K562 (cell line): Measurements from ENCODE around the gene RAPGEF5. TPM values are rescaled to one million over a fixed set of nuclear protein-coding genes. Genes with fewer than 3 reads are reported as not detected.
A peak's percentile ranks its signal among the peaks of the same experiment; 100 is the strongest.

Experiments
- ATAC-seq: fragments of 200-7000 bp; cut with Tn5 transposase; 3 replicates; pipeline ENCODE4 v1.9.1; 2020; ENCODE audit warnings: moderate library complexity
- BruUV-seq: library from RNA; stranded (reverse); fragments of 400-500 nt; replicated peaks from 2 replicates; lab custom pipeline; 2021; lab: Mats Ljungman, UMichigan
- CTCF ChIA-PET: fragments of 300-600 bp; formaldehyde crosslinking; extraction: SDS; loops from one replicate; lab custom pipeline; 2021; ENCODE audit warnings: low intra/inter-chr PET ratio; lab: Yijun Ruan, JAX
- POLR2A ChIA-PET: fragments of 300-600, 350-650 bp; sonication (Branson Sonifier 250); formaldehyde crosslinking; extraction: SDS; loops from one replicate; lab custom pipeline; 2021; ENCODE audit warnings: antibody characterized with exemption, inconsistent platforms; lab: Yijun Ruan, JAX
- DNase-seq, 4 experiments: peaks; one replicate each; pipeline versions ENCODE4 v3.0.0 to v3.0.0-alpha.2; 2011 to 2018; ENCODE audit warnings: low spot score in 3 of 4, mixed read lengths in 3 of 4; ENCODE audit errors: extremely low read depth in 1 of 4
- FAIRE-seq: peaks from 2 replicates; lab custom pipeline; 2011; peaks lifted over from hg19 to GRCh38; lab: Jason Lieb, UNC
- H2AFZ ChIP-seq: 2 replicates; pipeline ENCODE4 v1.6.0; 2011; ENCODE audit warnings: low read depth, low read length, control low read depth, inconsistent platforms
- H3K27ac ChIP-seq: fragments of 200-600 bp; 3 replicates; pipeline ENCODE4 v1.8.0; 2011; ENCODE audit warnings: low read depth, mild to moderate bottlenecking, control low read depth, inconsistent platforms, low read length, moderate library complexity, mixed read lengths; ENCODE audit errors: extremely low read depth
- H3K27me3 ChIP-seq, 2 experiments: fragments of 300-600 bp in 1 of 2; 2 replicates in 1 of 2; 3 replicates in 1 of 2; pipeline versions ENCODE4 v1.6.0 to v1.8.0; 2011; ENCODE audit warnings: inconsistent platforms in 2 of 2, low read length in 2 of 2, mild to moderate bottlenecking in 1 of 2, mixed read lengths in 1 of 2, moderate library complexity in 1 of 2; ENCODE audit not compliant: control insufficient read depth in 2 of 2, insufficient read depth in 2 of 2
- H3K36me3 ChIP-seq: fragments of 300-600 bp; 3 replicates; pipeline ENCODE4 v1.8.0; 2011; ENCODE audit warnings: mild to moderate bottlenecking, low read length, inconsistent platforms; ENCODE audit not compliant: control insufficient read depth, insufficient read depth
- H3K4me1 ChIP-seq, 2 experiments: fragments of 200-600 bp in 1 of 2; replicated peaks in 1 of 2; 2 replicates in 1 of 2; 3 replicates in 1 of 2; pipeline versions ENCODE4 v1.5.1 to v1.8.0; 2011; ENCODE audit warnings: inconsistent platforms in 2 of 2, low read length in 2 of 2, mild to moderate bottlenecking in 1 of 2, mixed read lengths in 1 of 2, moderate library complexity in 1 of 2; ENCODE audit not compliant: control insufficient read depth in 2 of 2, insufficient read depth in 2 of 2
- H3K4me2 ChIP-seq: 2 replicates; pipeline ENCODE4 v1.6.1; 2011; ENCODE audit warnings: low read length, control low read depth, inconsistent platforms, mixed read lengths; ENCODE audit not compliant: insufficient read depth
- H3K4me3 ChIP-seq: fragments of 200-600 bp; sonication (generic), shearing (Covaris generic); 2 replicates; pipeline ENCODE4 v1.5.1; 2016; ENCODE audit warnings: control low read depth, inconsistent platforms
- H3K79me2 ChIP-seq: fragments of 200-600 bp; 3 replicates; pipeline ENCODE4 v1.8.0; 2011; ENCODE audit warnings: low read length, inconsistent platforms; ENCODE audit not compliant: control insufficient read depth, insufficient read depth
- H3K9ac ChIP-seq, 2 experiments: 2 replicates each; pipeline versions ENCODE4 v1.6.0 to v1.6.1; 2011; ENCODE audit warnings: low read depth in 2 of 2, low read length in 2 of 2, control low read depth in 1 of 2, inconsistent platforms in 1 of 2, mild to moderate bottlenecking in 1 of 2, mixed read lengths in 1 of 2; ENCODE audit not compliant: insufficient read depth in 1 of 2
- H3K9me1 ChIP-seq: one replicate; pipeline ENCODE4 v1.6.0; 2011; ENCODE audit warnings: inconsistent platforms, mild to moderate bottlenecking, low read length, moderate library complexity; ENCODE audit not compliant: control insufficient read depth, insufficient read depth
- H3K9me3 ChIP-seq: replicated peaks from 2 replicates; pipeline ENCODE4 v1.5.1; 2011; ENCODE audit warnings: low read depth, low read length, inconsistent platforms; ENCODE audit not compliant: control insufficient read depth, insufficient read depth
- H4K20me1 ChIP-seq: replicated peaks from 2 replicates; pipeline ENCODE4 v1.6.1; 2011; ENCODE audit warnings: low read length, inconsistent platforms, mixed read lengths; ENCODE audit not compliant: control insufficient read depth, insufficient read depth
- HMBOX1 ChIP-seq: sonication (generic); IDR thresholded peaks from 2 replicates; pipeline ENCODE4 v1.6.1; 2016
- ZBTB40 ChIP-seq, 2 experiments: fragments of 450-650 bp in 1 of 2; sonication (generic) in 1 of 2; formaldehyde crosslinking in 1 of 2; IDR thresholded peaks; 2 replicates each; pipeline versions ENCODE4 v1.7.1 to v1.9.0; 2016 to 2022; ENCODE audit warnings: inconsistent platforms in 1 of 2, mild to moderate bottlenecking in 1 of 2, missing genetic modification reagents in 1 of 2
- WGBS: fragments of 100-300 bp; shearing (Covaris generic); methylation state at CpG from one replicate; pipeline ENCODE4 v1.1.6; 2016; ENCODE audit warnings: low coverage, mixed read lengths; ENCODE audit not compliant: insufficient coverage; ENCODE audit errors: missing lambda C conversion rate; 5-methylcytosine and 5-hydroxymethylcytosine counted together
- in situ Hi-C: fragments of 300-500 bp; cut with MboI; formaldehyde crosslinking; loops from 4 replicates; pipeline ENCODE4 v1.15.0; 2018; ENCODE audit warnings: inconsistent platforms, mixed read lengths
- intact Hi-C: fragments of 100-400 bp; cut with micrococcal nuclease; formaldehyde crosslinking; loops from 2 replicates; pipeline ENCODE4 v1.14.2; 2022
- polyA plus RNA-seq, 8 experiments: library from polyadenylated mRNA; depleted of rRNA in 4 of 8; stranded (reverse) in 5 of 8; unstranded in 3 of 8; fragments of >200 nt; fragmentation: Nextera tagmentation in 2 of 8; fragmentation: Illumina TruSeq in 1 of 8; extraction: Ambion mirVana in 2 of 8; extraction: Trizol in 1 of 8; gene quantifications; 2 replicates each; pipeline versions ENCODE4 v1.2.1 to v1.2.3, GENCODE V29; 2011 to 2014; ENCODE audit warnings: inconsistent platforms in 1 of 8, missing spikeins in 1 of 8
- total RNA-seq, 7 experiments: library from RNA; depleted of rRNA in 6 of 7; stranded (reverse); fragments of >200 nt in 6 of 7; fragmentation: Illumina TruSeq in 2 of 7; extraction: Trizol in 2 of 7; gene quantifications; 2 replicates each; pipeline versions ENCODE4 v1.2.1 to v1.2.3, GENCODE V29; 2011 to 2021; ENCODE audit warnings: low replicate concordance in 1 of 7

RAPGEF5 gene
- total and polyA plus RNA-seq, 9 of the 15 experiments (the other 6 are each of a cell fraction or from before 2014, with no cell fraction given) = 0.39 to 2.0 (median 1.1) TPM

GRCh38 chr7:22400936-22401553 is 44.1 kb upstream of the RAPGEF5 start:
- CTCF ChIA-PET = no interaction called here
- no peak overlapping the region for H3K9ac ChIP-seq
- H2AFZ ChIP-seq = no peak overlapping the region
- no peak overlapping the region for H3K4me2 ChIP-seq
- POLR2A ChIA-PET = interaction anchor here (0.7 kb wide), 2 partner anchors 11 to 181 kb away, joined by 3 to 4 read pairs; no protein-coding TSS in a partner anchor
- peaks cover 4 to 13% of the 10 kb centered on the region in 2 experiments; a peak in 3 of 5 replicates for H3K4me1 ChIP-seq
- no peaks in the 10 kb centered on the region for H3K9me3 ChIP-seq
- in situ Hi-C loops (no loop called here), intact Hi-C loops (no loop called here)
- no peaks in the 10 kb centered on the region for H3K36me3 ChIP-seq
- H3K9me1 ChIP-seq = no peaks in the 10 kb centered on the region
- BruUV-seq = no TSS peak
- H3K27ac ChIP-seq = no peak overlapping the region
- H4K20me1 ChIP-seq = no peaks in the 10 kb centered on the region
- TF ChIP-seq HMBOX1 = no peak
- TF ChIP-seq ZBTB40 (IDR thresholded peaks at IDR 0.05) = peak; percentile 92
- peak; percentile 85 for TF ChIP-seq ZBTB40 (CRISPR knock-in tag; IDR thresholded peaks at IDR 0.05)
- no peaks in the 10 kb centered on the region for H3K79me2 ChIP-seq
- ATAC-seq (no peak), FAIRE-seq (no peak), DNase-seq (no peak)
- H3K27me3 ChIP-seq = no peaks in the 10 kb centered on the region
- H3K4me3 ChIP-seq = no peak overlapping the region
- WGBS = 28% methylated on average over 3 of the region's 3 CpGs
